D721Med (cell line): ENCODE measurements around the gene SLC22A1.

ENCODE experiments used
- DNase-seq: peaks from one replicate; pipeline ENCODE4 v3.0.0; 2011; ENCODE audit warnings: low spot score; ENCODE audit not compliant: insufficient read length
- FAIRE-seq: peaks from 2 replicates; lab custom pipeline; 2011; peaks lifted over from hg19 to GRCh38; lab: Jason Lieb, UNC
- TF ChIP-seq, protein P1 (sequence below): IDR thresholded peaks from 2 replicates; pipeline ENCODE4 v1.5.1; 2012; ENCODE audit warnings: mild to moderate bottlenecking, control low read depth; ENCODE audit not compliant: insufficient read depth; ENCODE audit errors: missing control alignments

Gene SLC22A1

DNA sequence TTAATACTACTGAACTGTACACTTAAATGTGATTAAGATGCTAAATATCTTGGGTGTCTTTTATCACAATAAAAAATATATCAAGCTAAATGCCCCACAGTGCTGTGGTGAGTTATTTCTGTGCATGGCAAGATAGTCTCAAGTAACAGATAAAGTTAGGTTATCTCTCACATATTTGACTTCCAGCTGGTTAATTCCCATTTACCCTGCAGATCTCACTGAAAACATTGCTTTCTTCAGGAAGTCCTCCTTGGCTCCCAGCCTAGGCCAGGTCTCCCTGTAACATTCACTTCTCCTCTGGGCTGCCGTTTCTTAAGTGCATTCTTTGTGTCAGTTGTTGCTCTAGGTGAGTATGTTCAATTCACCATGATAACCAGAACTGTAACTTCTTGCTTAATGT, 59.1 kb downstream of the SLC22A1 start:
- DNase-seq, result no peak
- no peak for FAIRE-seq
- TF ChIP-seq, protein P1, sequence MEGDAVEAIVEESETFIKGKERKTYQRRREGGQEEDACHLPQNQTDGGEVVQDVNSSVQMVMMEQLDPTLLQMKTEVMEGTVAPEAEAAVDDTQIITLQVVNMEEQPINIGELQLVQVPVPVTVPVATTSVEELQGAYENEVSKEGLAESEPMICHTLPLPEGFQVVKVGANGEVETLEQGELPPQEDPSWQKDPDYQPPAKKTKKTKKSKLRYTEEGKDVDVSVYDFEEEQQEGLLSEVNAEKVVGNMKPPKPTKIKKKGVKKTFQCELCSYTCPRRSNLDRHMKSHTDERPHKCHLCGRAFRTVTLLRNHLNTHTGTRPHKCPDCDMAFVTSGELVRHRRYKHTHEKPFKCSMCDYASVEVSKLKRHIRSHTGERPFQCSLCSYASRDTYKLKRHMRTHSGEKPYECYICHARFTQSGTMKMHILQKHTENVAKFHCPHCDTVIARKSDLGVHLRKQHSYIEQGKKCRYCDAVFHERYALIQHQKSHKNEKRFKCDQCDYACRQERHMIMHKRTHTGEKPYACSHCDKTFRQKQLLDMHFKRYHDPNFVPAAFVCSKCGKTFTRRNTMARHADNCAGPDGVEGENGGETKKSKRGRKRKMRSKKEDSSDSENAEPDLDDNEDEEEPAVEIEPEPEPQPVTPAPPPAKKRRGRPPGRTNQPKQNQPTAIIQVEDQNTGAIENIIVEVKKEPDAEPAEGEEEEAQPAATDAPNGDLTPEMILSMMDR, result no peak

DNA sequence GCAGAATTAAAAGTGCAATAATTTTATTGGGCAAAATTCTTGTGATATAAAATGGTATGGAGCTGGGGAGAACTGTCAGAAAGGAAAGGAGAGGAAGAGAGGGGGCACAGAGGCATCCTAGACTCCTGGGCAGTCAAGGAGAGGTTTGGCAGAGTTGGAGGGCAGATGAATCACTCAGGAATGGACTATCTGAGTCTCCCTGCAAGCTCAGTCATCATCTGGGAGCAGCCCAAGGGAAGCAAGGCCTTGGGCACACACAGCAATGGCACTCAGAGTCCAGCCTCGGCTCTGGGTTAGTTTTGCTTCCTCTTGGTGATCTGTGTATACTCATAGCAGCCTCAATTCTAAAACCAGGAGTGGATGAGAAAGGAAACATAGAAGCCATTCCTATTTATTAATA, 67.2 kb downstream of the SLC22A1 start:
- FAIRE-seq (no peak), DNase-seq (no peak)
- TF ChIP-seq, protein P1, result no peak

DNA sequence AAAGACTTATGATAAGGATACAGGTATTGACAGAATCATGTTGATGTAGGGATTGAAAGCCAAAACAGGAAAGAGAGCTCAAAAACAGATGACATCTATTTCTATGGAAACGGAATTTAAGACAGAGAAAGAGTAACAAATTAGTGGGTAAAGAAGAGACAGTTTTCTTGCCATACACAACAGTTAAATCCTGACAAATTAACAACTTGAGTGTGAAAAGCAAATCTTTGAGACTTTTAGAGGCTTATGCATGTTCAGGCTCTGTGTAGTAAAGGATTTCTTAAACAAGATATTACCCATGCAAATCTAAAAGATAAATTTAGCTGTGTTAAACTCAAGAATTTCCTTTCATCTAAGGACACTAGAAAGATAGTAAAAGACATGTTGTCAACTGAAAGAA, 68.5 kb downstream of the SLC22A1 start:
- FAIRE-seq, result no peak
- no peak for DNase-seq
- TF ChIP-seq, protein P1, result no peak

DNA sequence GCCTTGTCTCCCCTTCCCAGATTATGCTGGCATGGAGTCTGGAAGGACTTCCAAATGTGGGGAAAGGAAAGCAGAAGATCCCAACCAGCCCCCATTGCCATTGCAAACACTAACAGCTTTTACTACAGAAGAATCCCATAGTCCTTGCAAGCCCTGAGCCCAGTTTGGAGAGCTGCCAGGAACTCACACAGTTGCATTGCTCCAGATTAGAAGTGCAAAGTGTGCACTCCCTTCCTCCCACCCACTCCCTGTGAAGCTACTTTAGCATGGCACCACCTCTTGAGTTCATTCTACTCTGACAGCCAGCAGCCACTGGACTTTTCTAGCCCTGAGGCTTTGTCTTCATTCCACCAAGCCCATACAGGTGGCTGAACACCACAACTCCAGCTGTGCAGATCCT, 69.4 kb downstream of the SLC22A1 start:
- TF ChIP-seq, protein P1, result no peak
- FAIRE-seq (no peak), DNase-seq (no peak)

DNA sequence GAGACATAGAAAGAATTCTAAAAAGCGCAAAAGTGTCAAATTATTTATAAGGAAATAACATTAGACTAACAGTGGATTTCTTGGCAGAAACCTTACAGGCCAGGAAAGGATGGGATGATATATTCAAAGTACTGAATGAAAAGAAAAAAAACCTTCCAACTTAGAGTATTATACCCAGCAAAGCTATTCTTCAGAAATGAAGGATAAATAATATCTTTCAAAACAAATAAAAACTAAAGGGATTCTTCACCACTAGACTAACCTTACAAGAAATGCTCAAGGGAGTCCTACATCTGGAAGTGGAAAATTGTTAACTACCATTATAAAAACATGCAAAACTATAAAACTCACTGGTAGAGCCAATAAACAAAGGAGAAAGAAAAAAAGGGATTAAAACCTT, 71.2 kb downstream of the SLC22A1 start:
- TF ChIP-seq, protein P1, result no peak
- FAIRE-seq (no peak), DNase-seq (no peak)

DNA sequence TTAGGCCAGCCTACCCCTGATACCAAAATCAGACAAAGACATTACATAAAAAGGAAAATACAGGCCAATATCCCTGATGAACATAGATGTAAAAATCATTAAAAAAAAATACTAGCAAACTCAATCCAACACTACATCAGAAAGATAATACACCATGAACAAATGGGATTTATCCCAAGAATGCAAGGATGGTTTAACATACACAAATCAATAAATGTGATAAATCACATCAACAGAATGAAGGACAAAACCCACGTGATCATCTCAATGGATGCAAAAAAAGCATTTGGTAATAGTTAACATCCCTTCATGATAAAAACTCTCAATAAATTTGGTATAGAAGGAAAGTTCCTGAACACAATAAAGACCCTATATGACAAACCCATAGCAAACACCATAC, 73.2 kb downstream of the SLC22A1 start:
- TF ChIP-seq, protein P1, result no peak
- DNase-seq (no peak), FAIRE-seq (no peak)

DNA sequence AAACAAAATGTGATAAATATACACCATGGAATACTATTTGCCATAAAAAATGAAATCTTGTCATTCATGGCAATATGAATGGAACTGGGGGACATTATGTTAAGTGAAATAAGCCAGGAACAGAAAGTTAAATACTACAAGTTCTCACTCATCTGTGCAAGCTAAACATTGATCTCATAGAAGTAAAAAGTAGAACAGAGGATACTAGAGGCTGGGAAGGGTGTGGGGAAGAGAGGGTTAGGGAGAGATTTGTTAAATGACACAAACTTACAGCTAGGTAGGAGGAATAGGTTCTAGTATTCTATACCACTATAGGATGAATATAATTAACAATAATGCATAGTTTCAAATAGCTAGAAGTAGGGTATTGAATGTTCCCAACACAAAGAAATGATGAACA, 76.0 kb downstream of the SLC22A1 start:
- TF ChIP-seq, protein P1, result no peak
- DNase-seq, result no peak
- no peak for FAIRE-seq
